SK-N-SH (cell line): ENCODE data around the gene FBN1. TPM values are rescaled to one million over a fixed set of nuclear protein-coding genes. Genes with fewer than 3 reads are reported as not detected.

Source experiments
- CTCF ChIA-PET: fragments of 300-600, 350-600 bp; formaldehyde crosslinking; extraction: SDS; loops from one replicate; lab custom pipeline; 2021; lab: Yijun Ruan, JAX
- POLR2A ChIA-PET: fragments of 350-600 bp; sonication (Branson Sonifier 250); formaldehyde crosslinking; extraction: SDS; loops from one replicate; lab custom pipeline; 2020; ENCODE audit warnings: antibody characterized with exemption, inconsistent platforms; lab: Yijun Ruan, JAX
- DNase-seq: peaks from one replicate; pipeline ENCODE4 v3.0.0; 2012
- H2AFZ ChIP-seq: fragments of 200-600 bp; sonication (generic); 2 replicates; pipeline ENCODE4 v1.8.1; 2016; ENCODE audit warnings: antibody characterized with exemption, mild to moderate bottlenecking, low read depth
- H3F3A ChIP-seq: fragments of 200-600 bp; sonication (generic); replicated peaks from 2 replicates; pipeline ENCODE3; 2016; ENCODE audit warnings: antibody characterized with exemption, mild to moderate bottlenecking; ENCODE audit not compliant: insufficient read depth
- H3K27ac ChIP-seq, 2 experiments: fragments of 200-500 bp in 1 of 2; fragments of 200-600 bp in 1 of 2; sonication (Bioruptor generic) in 1 of 2; sonication (generic), shearing (Covaris generic) in 1 of 2; 2 replicates each; pipeline versions ENCODE4 v1.5.1 to v1.6.1; 2014 to 2016; ENCODE audit warnings: low read depth in 2 of 2, inconsistent platforms in 1 of 2, low read length in 1 of 2, mild to moderate bottlenecking in 1 of 2, mixed read lengths in 1 of 2
- H3K27me3 ChIP-seq: fragments of 200-600 bp; sonication (generic), shearing (Covaris generic); 2 replicates; pipeline ENCODE4 v1.6.1; 2016; ENCODE audit warnings: mixed run types; ENCODE audit not compliant: insufficient read depth
- H3K36me3 ChIP-seq, 2 experiments: fragments of 200-500 bp in 1 of 2; fragments of 200-600 bp in 1 of 2; sonication (Bioruptor generic) in 1 of 2; sonication (generic) in 1 of 2; replicated peaks in 1 of 2; 2 replicates each; pipeline versions ENCODE3 to v1.5.1; 2014 to 2016; ENCODE audit warnings: low read length in 1 of 2, mild to moderate bottlenecking in 1 of 2; ENCODE audit not compliant: insufficient read depth in 2 of 2, control insufficient read depth in 1 of 2
- H3K4me1 ChIP-seq, 2 experiments: fragments of 200-500 bp in 1 of 2; fragments of 200-600 bp in 1 of 2; sonication (Bioruptor generic) in 1 of 2; sonication (generic), shearing (Covaris generic) in 1 of 2; 2 replicates each; pipeline versions ENCODE4 v1.5.1 to v1.6.1; 2014 to 2016; ENCODE audit warnings: low read depth in 1 of 2, low read length in 1 of 2, mixed run types in 1 of 2; ENCODE audit not compliant: insufficient read depth in 2 of 2, control insufficient read depth in 1 of 2
- H3K4me2 ChIP-seq: fragments of 200-600 bp; sonication (generic), shearing (Covaris generic); 2 replicates; pipeline ENCODE4 v1.6.1; 2017; ENCODE audit warnings: mixed run types
- H3K4me3 ChIP-seq, 2 experiments: fragments of 200-500 bp in 1 of 2; fragments of 200-600 bp in 1 of 2; sonication (Bioruptor generic) in 1 of 2; sonication (generic), shearing (Covaris generic) in 1 of 2; 2 replicates each; pipeline versions ENCODE4 v1.5.1 to v1.8.1; 2014 to 2016; ENCODE audit warnings: low read depth in 2 of 2, inconsistent platforms in 1 of 2, low read length in 1 of 2, mild to moderate bottlenecking in 1 of 2, mixed read lengths in 1 of 2, moderate library complexity in 1 of 2
- H3K79me2 ChIP-seq: fragments of 200-600 bp; sonication (generic); 2 replicates; pipeline ENCODE4 v1.8.1; 2017; ENCODE audit warnings: mild to moderate bottlenecking; ENCODE audit not compliant: insufficient read depth
- H3K9ac ChIP-seq: fragments of 200-600 bp; sonication (generic); 2 replicates; pipeline ENCODE4 v1.6.1; 2017; ENCODE audit warnings: mixed run types
- H3K9me2 ChIP-seq: fragments of 200-600 bp; sonication (generic); 2 replicates; pipeline ENCODE4 v1.6.1; 2017; ENCODE audit warnings: mixed run types
- H3K9me3 ChIP-seq: fragments of 200-600 bp; sonication (generic); 2 replicates; pipeline ENCODE4 v1.6.1; 2017; ENCODE audit warnings: mixed run types, mild to moderate bottlenecking, moderate library complexity
- H4K20me1 ChIP-seq: fragments of 200-600 bp; sonication (generic); 2 replicates; pipeline ENCODE4 v1.6.1; 2017; ENCODE audit warnings: mild to moderate bottlenecking, mixed run types; ENCODE audit not compliant: insufficient read depth
- CTCF ChIP-seq: fragments of 200-600 bp; sonication (generic); IDR thresholded peaks from 2 replicates; pipeline ENCODE4 v1.6.1; 2017; ENCODE audit warnings: antibody characterized with exemption, mild to moderate bottlenecking, moderate library complexity
- ELF1 ChIP-seq: IDR thresholded peaks from 2 replicates; pipeline ENCODE4 v1.4.0; 2012
- EP300 ChIP-seq, 2 experiments: IDR thresholded peaks; 2 replicates each; pipeline versions ENCODE4 v1.4.0 to v1.6.1; 2012; ENCODE audit warnings: borderline replicate concordance in 1 of 2, low read depth in 1 of 2, low read length in 1 of 2
- EZH2phosphoT487 ChIP-seq: fragments of 200-600 bp; sonication (generic); IDR thresholded peaks from 2 replicates; pipeline ENCODE4 v1.6.1; 2017; ENCODE audit warnings: low read depth, mixed run types, mild to moderate bottlenecking, antibody characterized with exemption, moderate library complexity, borderline replicate concordance
- FOXJ3 ChIP-seq: sonication (generic); formaldehyde crosslinking; IDR thresholded peaks from 2 replicates; pipeline ENCODE4 v1.5.1; 2020; ENCODE audit warnings: mild to moderate bottlenecking, missing genetic modification reagents
- FOXM1 ChIP-seq: IDR thresholded peaks from 2 replicates; pipeline ENCODE4 v1.4.0; 2012; ENCODE audit warnings: low read depth, mild to moderate bottlenecking
- GABPA ChIP-seq: IDR thresholded peaks from 2 replicates; pipeline ENCODE4 v1.4.0; 2012; ENCODE audit warnings: low read depth, mild to moderate bottlenecking
- JUND ChIP-seq: IDR thresholded peaks from 2 replicates; pipeline ENCODE4 v1.4.0; 2012
- MAX ChIP-seq: IDR thresholded peaks from 2 replicates; pipeline ENCODE4 v1.4.0; 2012; ENCODE audit warnings: low read depth
- NFIC ChIP-seq: IDR thresholded peaks from 2 replicates; pipeline ENCODE4 v1.4.0; 2012; ENCODE audit warnings: borderline replicate concordance
- NRF1 ChIP-seq: IDR thresholded peaks from 2 replicates; pipeline ENCODE4 v1.6.1; 2012; ENCODE audit warnings: low read depth, mild to moderate bottlenecking, low read length
- POLR2AphosphoS5 ChIP-seq: IDR thresholded peaks from 2 replicates; pipeline ENCODE4 v1.6.1; 2012; ENCODE audit warnings: low read depth, low read length
- RAD21 ChIP-seq: IDR thresholded peaks from 2 replicates; pipeline ENCODE4 v1.6.1; 2012; ENCODE audit warnings: mild to moderate bottlenecking, low read length
- RXRA ChIP-seq: IDR thresholded peaks from 2 replicates; pipeline ENCODE4 v1.4.0; 2012; ENCODE audit warnings: low read depth, mild to moderate bottlenecking, borderline replicate concordance
- SIN3A ChIP-seq: IDR thresholded peaks from 2 replicates; pipeline ENCODE4 v1.6.1; 2012; ENCODE audit warnings: low read depth, mild to moderate bottlenecking, low read length, moderate library complexity, borderline replicate concordance
- TAF1 ChIP-seq: IDR thresholded peaks from 2 replicates; pipeline ENCODE4 v1.6.1; 2012; ENCODE audit warnings: low read depth, mild to moderate bottlenecking, low read length, moderate library complexity, borderline replicate concordance
- TCF12 ChIP-seq: IDR thresholded peaks from 2 replicates; pipeline ENCODE4 v1.4.0; 2012
- TEAD4 ChIP-seq: IDR thresholded peaks from 2 replicates; pipeline ENCODE4 v1.4.0; 2012; ENCODE audit warnings: mild to moderate bottlenecking, borderline replicate concordance; ENCODE audit not compliant: insufficient read depth
- ZBTB33 ChIP-seq: IDR thresholded peaks from 2 replicates; pipeline ENCODE4 v1.4.0; 2012; ENCODE audit warnings: low read depth, borderline replicate concordance
- WGBS: methylation state at CpG from one replicate; pipeline ENCODE4 v1.1.6; 2017; ENCODE audit warnings: low lambda C conversion rate; 5-methylcytosine and 5-hydroxymethylcytosine counted together
- polyA plus RNA-seq, 3 experiments: library from polyadenylated mRNA; depleted of rRNA; stranded (reverse); fragments of >200 nt; gene quantifications; 2 replicates each; pipeline ENCODE4 v1.2.3, GENCODE V29; 2012
- TF ChIP-seq, protein P1 (sequence below): IDR thresholded peaks from 2 replicates; pipeline ENCODE4 v1.4.0; 2012; ENCODE audit warnings: low read depth, borderline replicate concordance
- TF ChIP-seq, protein P2 (sequence below): fragments of 150-350 bp; IDR thresholded peaks from 2 replicates; pipeline ENCODE4 v1.6.1; 2016; ENCODE audit warnings: mild to moderate bottlenecking, low read depth, low read length
- TF ChIP-seq, protein P3 (sequence below): IDR thresholded peaks from 2 replicates; pipeline ENCODE4; 2012

Gene FBN1
- polyA plus RNA-seq, 1 of the 3 experiments (the other 2 are of a cell fraction): 248 TPM

GRCh38 chr15:48554112-48554511 is 91.4 kb downstream of the FBN1 start (continued):
- TF ChIP-seq TCF12 (no peak), NFIC (no peak), TAF1 (no peak), MAX (no peak), ELF1 (no peak), EZH2phosphoT487 (no peak), TEAD4 (no peak), JUND (no peak)
- TF ChIP-seq, protein P1, sequence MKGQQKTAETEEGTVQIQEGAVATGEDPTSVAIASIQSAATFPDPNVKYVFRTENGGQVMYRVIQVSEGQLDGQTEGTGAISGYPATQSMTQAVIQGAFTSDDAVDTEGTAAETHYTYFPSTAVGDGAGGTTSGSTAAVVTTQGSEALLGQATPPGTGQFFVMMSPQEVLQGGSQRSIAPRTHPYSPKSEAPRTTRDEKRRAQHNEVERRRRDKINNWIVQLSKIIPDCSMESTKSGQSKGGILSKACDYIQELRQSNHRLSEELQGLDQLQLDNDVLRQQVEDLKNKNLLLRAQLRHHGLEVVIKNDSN: no peak

GRCh38 chr15:48553559-48553958 is 92.0 kb downstream of the FBN1 start:
- no peak overlapping the region for H3K4me3 ChIP-seq
- no peak for TF ChIP-seq NFIC
- TF ChIP-seq TAF1: no peak
- TF ChIP-seq EP300 (IDR thresholded peaks at IDR 0.05; ENCODE audit: borderline replicate concordance in 1 of 2, low read depth in 1 of 2, low read length in 1 of 2): peak in 1 of 2 experiments; percentile 38; a peak in 1 of 4 replicates
- no peak; the same call in 1 of the 2 replicates for TF ChIP-seq POLR2AphosphoS5
- no peak for TF ChIP-seq NRF1
- TF ChIP-seq TCF12: peak; percentile 61
- TF ChIP-seq, protein P1: no peak
- no peak for TF ChIP-seq SIN3A
- no peak for TF ChIP-seq RAD21
- TF ChIP-seq, protein P2, sequence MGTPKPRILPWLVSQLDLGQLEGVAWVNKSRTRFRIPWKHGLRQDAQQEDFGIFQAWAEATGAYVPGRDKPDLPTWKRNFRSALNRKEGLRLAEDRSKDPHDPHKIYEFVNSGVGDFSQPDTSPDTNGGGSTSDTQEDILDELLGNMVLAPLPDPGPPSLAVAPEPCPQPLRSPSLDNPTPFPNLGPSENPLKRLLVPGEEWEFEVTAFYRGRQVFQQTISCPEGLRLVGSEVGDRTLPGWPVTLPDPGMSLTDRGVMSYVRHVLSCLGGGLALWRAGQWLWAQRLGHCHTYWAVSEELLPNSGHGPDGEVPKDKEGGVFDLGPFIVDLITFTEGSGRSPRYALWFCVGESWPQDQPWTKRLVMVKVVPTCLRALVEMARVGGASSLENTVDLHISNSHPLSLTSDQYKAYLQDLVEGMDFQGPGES: no peak
- TF ChIP-seq ELF1: no peak
- peak; percentile 46; the same call in 1 of the 2 replicates for TF ChIP-seq JUND
- TF ChIP-seq, protein P3, sequence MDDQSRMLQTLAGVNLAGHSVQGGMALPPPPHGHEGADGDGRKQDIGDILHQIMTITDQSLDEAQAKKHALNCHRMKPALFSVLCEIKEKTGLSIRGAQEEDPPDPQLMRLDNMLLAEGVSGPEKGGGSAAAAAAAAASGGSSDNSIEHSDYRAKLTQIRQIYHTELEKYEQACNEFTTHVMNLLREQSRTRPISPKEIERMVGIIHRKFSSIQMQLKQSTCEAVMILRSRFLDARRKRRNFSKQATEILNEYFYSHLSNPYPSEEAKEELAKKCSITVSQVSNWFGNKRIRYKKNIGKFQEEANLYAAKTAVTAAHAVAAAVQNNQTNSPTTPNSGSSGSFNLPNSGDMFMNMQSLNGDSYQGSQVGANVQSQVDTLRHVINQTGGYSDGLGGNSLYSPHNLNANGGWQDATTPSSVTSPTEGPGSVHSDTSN: peak; percentile 61; the same call in 1 of the 2 replicates
- TF ChIP-seq GABPA: no peak
- TF ChIP-seq ZBTB33: no peak
- no peak for TF ChIP-seq RXRA
- TF ChIP-seq FOXJ3 (CRISPR knock-in tag): no peak
- no peak for TF ChIP-seq MAX
- TF ChIP-seq CTCF: no peak
- no peak for TF ChIP-seq EZH2phosphoT487
- 0 out of 2 replicates have a peak, but pooled peaks have one; percentile 33 for TF ChIP-seq FOXM1

More at GRCh38 chr15:48553559-48553958, 92.0 kb downstream of the FBN1 start:
- no peaks in the 10 kb centered on the region for H3K9me2 ChIP-seq
- peaks cover 100% of the 10 kb centered on the region for H3K79me2 ChIP-seq
- DNase-seq: no peak
- POLR2A ChIA-PET: no interaction called here
- H3K27ac ChIP-seq: peak overlapping the region; percentile 71 to 94; a peak in 3 of 4 replicates
- no peak overlapping the region for H2AFZ ChIP-seq
- CTCF ChIA-PET: interaction anchor here (1.3 kb wide), 1 partner anchor 15 kb away, joined by 3 read pairs; no protein-coding TSS in a partner anchor
- H3F3A ChIP-seq: peaks cover 51% of the 10 kb centered on the region
- H3K4me1 ChIP-seq: peaks cover 0 to 63% of the 10 kb centered on the region in 2 experiments
- no peaks in the 10 kb centered on the region for H3K9me3 ChIP-seq
- H3K36me3 ChIP-seq: peaks cover 18 to 59% of the 10 kb centered on the region in 2 experiments
- H3K9ac ChIP-seq: peak overlapping the region; percentile 33; the same call in 1 of the 2 replicates
- peak overlapping the region; percentile 30 for H3K4me2 ChIP-seq
- WGBS: 32% methylated on average over 2 of the region's 2 CpGs
- no peaks in the 10 kb centered on the region for H3K27me3 ChIP-seq
- H4K20me1 ChIP-seq: peaks cover 8% of the 10 kb centered on the region; the same call in 1 of the 2 replicates
